Prostate gland (tissue), 2 donors: ENCODE measurements around the gene GPR146. TPM values are rescaled to one million over a fixed set of nuclear protein-coding genes. Genes with fewer than 3 reads are reported as not detected.

Experiments used
- DNase-seq: peaks from one replicate; pipeline ENCODE4 v3.0.0-alpha.2; 2019; ENCODE audit warnings: low spot score
- H3K27ac ChIP-seq, 2 donors: fragments of 200-600 bp; sonication (generic); 2 replicates each; pipeline ENCODE4 v1.5.1; 2017 to 2019
- H3K27me3 ChIP-seq: fragments of 200-600 bp; sonication (generic); replicated peaks from 2 replicates; pipeline ENCODE4 v1.5.1; 2019; ENCODE audit not compliant: insufficient read depth
- H3K36me3 ChIP-seq, 2 donors: fragments of 200-600 bp; sonication (generic); 1 replicate in 1 of 2; 2 replicates in 1 of 2; pipeline versions ENCODE4 v1.5.1 to v1.8.1; 2017 to 2019
- H3K4me1 ChIP-seq: fragments of 200-600 bp; sonication (generic); replicated peaks from 2 replicates; pipeline ENCODE4 v1.5.1; 2019
- H3K4me3 ChIP-seq, 2 donors: fragments of 200-600 bp; sonication (generic); 2 replicates each; pipeline ENCODE4 v1.5.1; 2017 to 2019
- H3K9me3 ChIP-seq: fragments of 200-600 bp; sonication (generic); 2 replicates; pipeline ENCODE4 v1.5.1; 2017
- CTCF ChIP-seq, 4 experiments: fragments of 200-600 bp in 2 of 4; fragments of 450-650 bp in 2 of 4; sonication (generic) in 2 of 4; IDR thresholded peaks; 1 replicate in 3 of 4; 2 replicates in 1 of 4; pipeline ENCODE4 v1.5.1; 2016 to 2019; ENCODE audit warnings: antibody characterized with exemption in 4 of 4, mild to moderate bottlenecking in 2 of 4, moderate library complexity in 2 of 4
- POLR2A ChIP-seq: fragments of 450-650 bp; IDR thresholded peaks from one replicate; pipeline ENCODE4 v1.6.1; 2016; ENCODE audit warnings: antibody characterized with exemption, mild to moderate bottlenecking
- POLR2AphosphoS5 ChIP-seq: sonication (generic); formaldehyde crosslinking; IDR thresholded peaks from one replicate; pipeline ENCODE4 v1.6.1; 2017; ENCODE audit warnings: antibody characterized with exemption
- WGBS: methylation state at CpG from one replicate; pipeline ENCODE4 v1.1.5; 2018; 5-methylcytosine and 5-hydroxymethylcytosine counted together
- intact Hi-C: fragments of 100-400 bp; cut with DNase I; formaldehyde crosslinking; loops from one replicate; pipeline ENCODE4 v1.14.2; 2022
- total RNA-seq, 2 donors: library from RNA; depleted of rRNA; stranded (reverse); fragments of >200 nt; gene quantifications; one replicate each; pipeline ENCODE4 v1.1.0, GENCODE V29; 2016

Gene GPR146
- total RNA-seq, 2 donors from 2014 or later: 6.1 to 25.9 TPM

DNA sequence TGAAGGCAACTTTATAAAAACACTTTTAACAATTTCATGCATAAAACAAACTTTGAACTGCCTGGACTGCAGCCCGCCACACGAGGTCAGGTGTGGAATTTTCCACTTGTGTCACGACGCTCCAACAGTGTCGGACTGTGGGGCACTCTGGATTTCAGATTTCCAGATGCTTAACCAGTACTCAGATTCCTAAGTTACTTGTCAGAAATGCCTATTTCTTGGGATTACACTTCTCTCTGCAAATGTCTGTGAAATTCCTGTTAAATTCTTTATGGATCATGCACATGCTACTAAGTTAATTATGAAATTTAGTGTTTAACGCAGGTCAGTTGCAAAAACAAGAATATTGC, 43.1 kb downstream of the GPR146 start:
- Histone ChIP-seq H3K27ac (no peak overlapping the region), H3K27me3 (no peaks in the 10 kb centered on the region), H3K9me3 (no peaks in the 10 kb centered on the region), H3K4me3 (peak overlapping the region; percentile 10 to 26), H3K36me3 (no peaks in the 10 kb centered on the region), H3K4me1 (peaks cover 5% of the 10 kb centered on the region)
- TF ChIP-seq CTCF (IDR thresholded peaks at IDR 0.05): no peak
- TF ChIP-seq POLR2AphosphoS5: no peak
- no peak for TF ChIP-seq POLR2A
- 28% methylated on average over 6 of the region's 6 CpGs for WGBS
- DNase-seq: no peak
- intact Hi-C loops: loop anchor here (1.0 to 5.0 kb wide), 2 partner anchors 36 to 90 kb away; no protein-coding TSS in a partner anchor

GRCh38 chr7:1087952-1088920, 43.9 kb downstream of the GPR146 start, which contains the start of gene GPER1:
TSS of gene GPER1 (plus strand) at chr7:1088113. CDS start at chr7:1091729, 3,616 bp downstream.
- peak within 1 kb of the TSS; percentile 22 to 42 for H3K27ac ChIP-seq
- peaks cover 5% of the 10 kb centered on the region for H3K4me1 ChIP-seq
- H3K4me3 ChIP-seq: peak within 1 kb of the TSS; percentile 13 to 26
- peak; percentile 67 for TF ChIP-seq POLR2AphosphoS5
- no peak for TF ChIP-seq POLR2A
- intact Hi-C loops: loop anchor here (1.0 to 5.0 kb wide), 2 partner anchors 35 to 89 kb away; no protein-coding TSS in a partner anchor
- H3K36me3 ChIP-seq: no peaks in the 10 kb centered on the region
- no peaks in the 10 kb centered on the region for H3K27me3 ChIP-seq
- 48% methylated on average over 27 of the region's 28 CpGs for whole genome bisulfite sequencing
- peak; percentile 72 for DNase-seq
- H3K9me3 ChIP-seq: no peaks in the 10 kb centered on the region

GRCh38 chr7:1090236-1090635, 45.9 kb downstream of the GPR146 start:
- no peak for DNase-seq
- Histone ChIP-seq H3K4me1 (peaks cover 11% of the 10 kb centered on the region), H3K36me3 (no peaks in the 10 kb centered on the region), H3K27me3 (no peaks in the 10 kb centered on the region), H3K27ac (no peak overlapping the region), H3K4me3 (no peak overlapping the region), H3K9me3 (no peaks in the 10 kb centered on the region)
- TF ChIP-seq CTCF (IDR thresholded peaks at IDR 0.05): no peak
- TF ChIP-seq POLR2AphosphoS5: no peak
- no peak for TF ChIP-seq POLR2A
- intact Hi-C loops: no loop called here
- 87% methylated on average over 21 of the region's 21 CpGs for WGBS

GRCh38 chr7:1090686-1091643, 46.6 kb downstream of the GPR146 start:
- peaks cover 12% of the 10 kb centered on the region for H3K4me1 ChIP-seq
- no peak overlapping the region for H3K27ac ChIP-seq
- 86% methylated on average over 28 of the region's 28 CpGs for WGBS

More at GRCh38 chr7:1090686-1091643, 46.6 kb downstream of the GPR146 start:
- no peak overlapping the region for H3K4me3 ChIP-seq
- intact Hi-C loops: no loop called here
- no peaks in the 10 kb centered on the region for H3K27me3 ChIP-seq
- no peaks in the 10 kb centered on the region for H3K9me3 ChIP-seq
- no peaks in the 10 kb centered on the region for H3K36me3 ChIP-seq
- TF ChIP-seq CTCF (IDR thresholded peaks at IDR 0.05) (no peak), POLR2AphosphoS5 (no peak), POLR2A (no peak)
- no peak for DNase-seq
